NCI-H2081 (cell line): ENCODE measurements around the gene MT1M.
"Not testable (repeated sequence)": the region's sequence is repeated elsewhere in the genome, so short reads cannot be mapped to it uniquely, and the experiment has no call there.

Experiments used
- DNase-seq, 2 experiments: peaks; one replicate each; lab custom pipeline; 2025; lab: John Stamatoyannopoulos, UW

MT1M gene

GRCh38 chr16:56608876-56609462 is 23.5 kb upstream of the MT1M start:
- DNase-seq, result no peak

GRCh38 chr16:56609463-56609921 is 23.0 kb upstream of the MT1M start:
- peak in 1 of 2 experiments; percentile 14 for DNase-seq

- no peak for DNase-seq
Measured at GRCh38 chr16:56610017-56610608, 22.3 kb upstream of the MT1M start.

GRCh38 chr16:56610609-56611111 is 21.8 kb upstream of the MT1M start:
- DNase-seq, result no peak

GRCh38 chr16:56611281-56611833 is 21.1 kb upstream of the MT1M start:
- DNase-seq, result no peak

GRCh38 chr16:56613706-56614105 is 18.8 kb upstream of the MT1M start:
- no peak for DNase-seq

- no peak for DNase-seq
Measured at GRCh38 chr16:56614549-56614991, 17.9 kb upstream of the MT1M start.

- no peak for DNase-seq
Measured at GRCh38 chr16:56615353-56615752, 17.1 kb upstream of the MT1M start.

- DNase-seq, result no peak
Measured at GRCh38 chr16:56616608-56617211, 15.7 kb upstream of the MT1M start.

GRCh38 chr16:56617212-56618085 is 15.0 kb upstream of the MT1M start:
- DNase-seq, result no peak

GRCh38 chr16:56618138-56618537 is 14.3 kb upstream of the MT1M start:
- no peak for DNase-seq

GRCh38 chr16:56620339-56620897 is 12.0 kb upstream of the MT1M start:
- DNase-seq, result no peak

GRCh38 chr16:56621665-56622445 is 10.6 kb upstream of the MT1M start:
- not testable (repeated sequence) for DNase-seq

GRCh38 chr16:56623184-56623583 is 9.3 kb upstream of the MT1M start:
- not testable (repeated sequence) for DNase-seq

- DNase-seq, result no peak
Measured at GRCh38 chr16:56623637-56624036, 8.8 kb upstream of the MT1M start.

- DNase-seq, result no peak
Measured at GRCh38 chr16:56625140-56625942, 7.1 kb upstream of the MT1M start, which contains the start of gene MT1E. TSS of gene MT1E (plus strand) at chr16:56625781. CDS start at chr16:56625852, 71 bp downstream.

- no peak for DNase-seq
Measured at GRCh38 chr16:56625943-56626654, 6.4 kb upstream of the MT1M start.

GRCh38 chr16:56626685-56627084 is 5.8 kb upstream of the MT1M start:
- no peak for DNase-seq
